HEK293T (cell line): Measurements from ENCODE around the gene EVC2.

Experiments used
- BHLHE40 ChIP-seq: fragments of 450-650 bp; IDR thresholded peaks from 2 replicates; pipeline ENCODE4 v1.6.1; 2016; ENCODE audit warnings: mild to moderate bottlenecking, moderate library complexity, borderline replicate concordance
- LEF1 ChIP-seq: fragments of 450-650 bp; IDR thresholded peaks from 2 replicates; pipeline ENCODE4 v1.6.1; 2017; ENCODE audit warnings: mild to moderate bottlenecking, borderline replicate concordance
- SP1 ChIP-seq: fragments of 450-650 bp; IDR thresholded peaks from 2 replicates; pipeline ENCODE4 v1.6.1; 2017
- SUZ12 ChIP-seq: fragments of 450-650 bp; IDR thresholded peaks from 2 replicates; pipeline ENCODE4 v1.6.1; 2016; ENCODE audit warnings: mild to moderate bottlenecking

GRCh38 chr4:5532100-5532499 lies 176.3 kb downstream of the EVC2 start:
- TF ChIP-seq SUZ12 (no peak), LEF1 (no peak), BHLHE40 (no peak), SP1 (no peak)
